Heart left ventricle (tissue), 16 donors: ENCODE data around the gene ZNF584. TPM values are rescaled to one million over a fixed set of nuclear protein-coding genes. Genes with fewer than 3 reads are reported as not detected.
"Not testable (repeated sequence)": the region's sequence is repeated elsewhere in the genome, so short reads cannot be mapped to it uniquely, and the experiment has no call there.

Experiments used
- ATAC-seq, 4 donors: fragments of 200-7000 bp; cut with Tn5 transposase; one replicate each; pipeline ENCODE4 v1.9.1; 2020 to 2022; ENCODE audit warnings: moderate library complexity in 4 of 4, mild to moderate bottlenecking in 3 of 4, moderate number of reproducible peaks in 1 of 4
- DNase-seq, 5 donors: peaks; one replicate each; pipeline ENCODE4 v3.0.0-alpha.2; 2020
- H3K27ac ChIP-seq, 12 donors: fragments of 200-600 bp; sonication (generic) in 4 of 12; one replicate each; pipeline versions ENCODE4 v1.5.0 to v1.8.0; 2016 to 2022; ENCODE audit warnings: mild to moderate bottlenecking in 2 of 12
- H3K27me3 ChIP-seq, 9 donors: fragments of 200-600 bp; sonication (generic) in 2 of 9; one replicate each; pipeline versions ENCODE4 v1.5.1 to v1.8.0; 2016 to 2022; ENCODE audit warnings: mild to moderate bottlenecking in 3 of 9
- H3K36me3 ChIP-seq, 9 donors: fragments of 200-600 bp; sonication (generic) in 2 of 9; one replicate each; pipeline versions ENCODE4 v1.5.0 to v1.8.0; 2018 to 2022; ENCODE audit warnings: mild to moderate bottlenecking in 2 of 9
- H3K4me1 ChIP-seq, 12 donors: fragments of 200-600 bp; sonication (generic) in 4 of 12; one replicate each; pipeline versions ENCODE4 v1.5.0 to v1.8.0; 2016 to 2022; ENCODE audit warnings: mild to moderate bottlenecking in 3 of 12
- H3K4me3 ChIP-seq, 12 donors: fragments of 200-600 bp; sonication (generic) in 4 of 12; one replicate each; pipeline versions ENCODE4 v1.5.0 to v1.8.0; 2017 to 2022; ENCODE audit warnings: mild to moderate bottlenecking in 9 of 12, moderate library complexity in 4 of 12
- H3K9me3 ChIP-seq, 12 donors: fragments of 200-600 bp; sonication (generic) in 4 of 12; one replicate each; pipeline versions ENCODE4 v1.5.0 to v1.8.0; 2016 to 2022; ENCODE audit warnings: mild to moderate bottlenecking in 1 of 12
- CTCF ChIP-seq, 12 donors: fragments of 200-600 bp; sonication (generic) in 4 of 12; IDR thresholded peaks; one replicate each; pipeline versions ENCODE4 v1.5.0 to v1.8.0; 2018 to 2022; ENCODE audit warnings: antibody characterized with exemption in 12 of 12, mild to moderate bottlenecking in 5 of 12
- POLR2A ChIP-seq, 2 donors: fragments of 450-650 bp; IDR thresholded peaks; one replicate each; pipeline ENCODE4 v1.6.1; 2017; ENCODE audit warnings: antibody characterized with exemption in 2 of 2, mild to moderate bottlenecking in 2 of 2, moderate library complexity in 2 of 2
- WGBS, 4 donors: extraction: QIAGEN DNeasy Blood & Tissue Kit in 2 of 4; methylation state at CpG; one replicate each; pipeline versions ENCODE4 v1.1.5 to v1.1.7; 2013 to 2018; 5-methylcytosine and 5-hydroxymethylcytosine counted together
- intact Hi-C, 10 donors: fragments of 100-400 bp; cut with DNase I; formaldehyde crosslinking; loops; one replicate each; pipeline versions ENCODE4 v1.11.1 to v1.14.2; 2022
- polyA plus RNA-seq, 2 donors: library from polyadenylated mRNA; stranded (reverse); fragments of 200-250 nt; gene quantifications; one replicate each; pipeline ENCODE4 v1.2.3, GENCODE V29; 2013
- total RNA-seq, 9 donors: library from RNA; depleted of rRNA in 2 of 9; stranded (reverse); fragments of >200 nt in 2 of 9; fragmentation: NEBNext Ultra II Directional in 3 of 9; extraction: Animal tissue kit (Norgen Biotek cat#: 25700) in 3 of 9; gene quantifications; one replicate each; pipeline versions ENCODE4 v1.1.0 to v1.2.4, GENCODE V29; 2016 to 2023
- donor health status: ischemic (EF 13 %, LVEDD 7.1; RV severe dilation, severe dysfunction).
- donor health status: healthy with polysubstance abuse.
- donor health status: DM: no; HTN: yes; CAD: no.
- donor health status: DM: no; HTN: no; CAD: no.
- donor health status: ischemic (EF 25% LVEDD 6.9; RV normal size, moderate dysfunction).
- donor health status: ischemic (EF 25% LVEDD 5.7; RV mildly dilated, moderate dysfunction).
- donor health status: healthy.
- donor health status: DM: yes; HTN: yes; CAD: no.
- donor health status: ischemic (EF 35%, LVEDD 5.7; RV mildly dilated, moderate dysfunction).
- donor health status: nonischemic (EF 11% LVEDD 7.7; RV severe dilation, severe dysfunction).
- donor health status: DM: yes; HTN: yes; CAD: no.
- donor health status: PGD.
- donor health status: ischemic (EF 29% LVEDD 5.4; RV normal size, mild dysfunction).
- donor health status: nonischemic (EF 23%, LVEDD 6.1; RV moderate dilation, normal function).

Gene ZNF584
- total and polyA plus RNA-seq, 11 donors: 6.1 to 31.4 (median 16.9) TPM

GRCh38 chr19:58368561-58369360, 39.7 kb upstream of the ZNF584 start:
- H3K4me3 ChIP-seq: no peak overlapping the region
- intact Hi-C loops: no loop called here
- TF ChIP-seq POLR2A (IDR thresholded peaks at IDR 0.05): no peak
- no peak for TF ChIP-seq CTCF (IDR thresholded peaks at IDR 0.05)
- WGBS, 4 donors: 69 to 91% (median 82%) methylated on average over 13 to 68 of the region's 68 CpGs
- H3K36me3 ChIP-seq: no peaks in the 10 kb centered on the region
- DNase-seq (peak in 1 of 5 donors; percentile 10), ATAC-seq (no peak)
- no peak overlapping the region for H3K27ac ChIP-seq
- H3K4me1 ChIP-seq: peaks cover 0 to 12% (median 4%) of the 10 kb centered on the region in 12 donors
- H3K27me3 ChIP-seq: peaks cover 0 to 32% (median 0%) of the 10 kb centered on the region in 9 donors
- H3K9me3 ChIP-seq: no peaks in the 10 kb centered on the region

GRCh38 chr19:58372311-58373133, 35.9 kb upstream of the ZNF584 start:
- peak in 2 of 5 donors; percentile 63 to 79 for DNase-seq
- intact Hi-C loops: no loop called here
- Histone ChIP-seq H3K4me1 (peaks cover 0 to 12% (median 2%) of the 10 kb centered on the region in 12 donors), H3K9me3 (no peaks in the 10 kb centered on the region), H3K36me3 (no peaks in the 10 kb centered on the region), H3K27me3 (peaks cover 0 to 15% (median 0%) of the 10 kb centered on the region in 9 donors), H3K27ac (peak overlapping the region in 9 of 12 donors; percentile 6 to 75 (median 56)), H3K4me3 (no peak overlapping the region)
- no peak for TF ChIP-seq POLR2A (IDR thresholded peaks at IDR 0.05)
- no peak for TF ChIP-seq CTCF (IDR thresholded peaks at IDR 0.05)
- peak; percentile 86 to 95 (median 87) for ATAC-seq
- 59 to 71% (median 67%) methylated on average over 15 of the region's 15 CpGs for WGBS, 4 donors

GRCh38 chr19:58374200-58374599, 34.2 kb upstream of the ZNF584 start:
- TF ChIP-seq POLR2A (IDR thresholded peaks at IDR 0.05): no peak
- TF ChIP-seq CTCF (IDR thresholded peaks at IDR 0.05): no peak
- ATAC-seq (no peak), DNase-seq (no peak)
- H3K4me1 ChIP-seq: peaks cover 0 to 12% (median 1%) of the 10 kb centered on the region in 12 donors
- no peaks in the 10 kb centered on the region for H3K36me3 ChIP-seq
- no peaks in the 10 kb centered on the region for H3K9me3 ChIP-seq
- H3K27me3 ChIP-seq: no peaks in the 10 kb centered on the region
- H3K4me3 ChIP-seq: no peak overlapping the region
- no peak overlapping the region for H3K27ac ChIP-seq
- intact Hi-C loops: no loop called here
- WGBS, 4 donors: 91 to 93% (median 91%) methylated on average over 4 of the region's 4 CpGs

- H3K36me3 ChIP-seq, H3K27ac ChIP-seq, ATAC-seq, DNase-seq, H3K9me3 ChIP-seq, H3K4me3 ChIP-seq, intact Hi-C loops, H3K27me3 ChIP-seq: not testable (repeated sequence)
- WGBS, 4 donors: 81 to 86% (median 83%) methylated on average over 7 of the region's 7 CpGs
- H3K4me1 ChIP-seq: peaks cover 0 to 27% (median 18%) of the 10 kb centered on the region in 12 donors
Measured at GRCh38 chr19:58376724-58377123, 31.7 kb upstream of the ZNF584 start.
